Uterus (tissue), 4 donors: ENCODE measurements around the gene RREB1. TPM values are rescaled to one million over a fixed set of nuclear protein-coding genes. Genes with fewer than 3 reads are reported as not detected.

ENCODE experiments used
- DNase-seq, 2 donors: peaks; one replicate each; pipeline ENCODE4 v3.0.0-alpha.2; 2019 to 2020
- H3K27ac ChIP-seq, 2 donors: fragments of 200-600 bp; sonication (generic); 1 replicate in 1 of 2; 2 replicates in 1 of 2; pipeline ENCODE4 v1.5.1; 2016 to 2018
- H3K27me3 ChIP-seq, 2 donors: fragments of 200-600 bp; sonication (generic); one replicate each; pipeline ENCODE4 v1.5.1; 2018 to 2019; ENCODE audit warnings: control low read depth in 1 of 2
- H3K36me3 ChIP-seq, 2 donors: fragments of 200-600 bp; sonication (generic); one replicate each; pipeline ENCODE4 v1.5.1; 2019; ENCODE audit warnings: control low read depth in 1 of 2
- H3K4me1 ChIP-seq, 2 donors: fragments of 200-600 bp; sonication (generic); one replicate each; pipeline ENCODE4 v1.5.1; 2018 to 2019; ENCODE audit warnings: control low read depth in 1 of 2
- H3K4me3 ChIP-seq, 2 donors: fragments of 200-600 bp; sonication (generic); 1 replicate in 1 of 2; 2 replicates in 1 of 2; pipeline ENCODE4 v1.5.1; 2018 to 2019; ENCODE audit warnings: mild to moderate bottlenecking in 1 of 2
- H3K9me3 ChIP-seq, 2 donors: fragments of 200-600 bp; sonication (generic); one replicate each; pipeline ENCODE4 v1.5.1; 2019; ENCODE audit warnings: control low read depth in 1 of 2
- POLR2A ChIP-seq, 2 donors: fragments of 450-650 bp; IDR thresholded peaks; one replicate each; pipeline ENCODE4 v1.6.1; 2016; ENCODE audit warnings: antibody characterized with exemption in 2 of 2, mild to moderate bottlenecking in 1 of 2, moderate library complexity in 1 of 2
- intact Hi-C: fragments of 100-400 bp; cut with DNase I; formaldehyde crosslinking; loops from one replicate; pipeline ENCODE4 v1.15.1; 2023; ENCODE audit warnings: low total_unique reads
- total RNA-seq, 4 donors: library from RNA; depleted of rRNA in 3 of 4; stranded (reverse); fragments of >200 nt in 3 of 4; gene quantifications; one replicate each; pipeline versions ENCODE4 v1.1.0 to v1.2.4, GENCODE V29; 2014 to 2023
- TF ChIP-seq, protein P1 (sequence below), 4 experiments: fragments of 200-600 bp in 2 of 4; fragments of 450-650 bp in 2 of 4; sonication (generic) in 2 of 4; IDR thresholded peaks; one replicate each; pipeline ENCODE4 v1.5.1; 2016 to 2019; ENCODE audit warnings: antibody characterized with exemption in 4 of 4, mild to moderate bottlenecking in 2 of 4, moderate library complexity in 1 of 4
- donor health status: DM: yes; HTN: yes; CAD: no.

RREB1 gene
- total RNA-seq, 4 donors from 2014 or later: 15.1 to 65.9 (median 22.7) TPM

DNA sequence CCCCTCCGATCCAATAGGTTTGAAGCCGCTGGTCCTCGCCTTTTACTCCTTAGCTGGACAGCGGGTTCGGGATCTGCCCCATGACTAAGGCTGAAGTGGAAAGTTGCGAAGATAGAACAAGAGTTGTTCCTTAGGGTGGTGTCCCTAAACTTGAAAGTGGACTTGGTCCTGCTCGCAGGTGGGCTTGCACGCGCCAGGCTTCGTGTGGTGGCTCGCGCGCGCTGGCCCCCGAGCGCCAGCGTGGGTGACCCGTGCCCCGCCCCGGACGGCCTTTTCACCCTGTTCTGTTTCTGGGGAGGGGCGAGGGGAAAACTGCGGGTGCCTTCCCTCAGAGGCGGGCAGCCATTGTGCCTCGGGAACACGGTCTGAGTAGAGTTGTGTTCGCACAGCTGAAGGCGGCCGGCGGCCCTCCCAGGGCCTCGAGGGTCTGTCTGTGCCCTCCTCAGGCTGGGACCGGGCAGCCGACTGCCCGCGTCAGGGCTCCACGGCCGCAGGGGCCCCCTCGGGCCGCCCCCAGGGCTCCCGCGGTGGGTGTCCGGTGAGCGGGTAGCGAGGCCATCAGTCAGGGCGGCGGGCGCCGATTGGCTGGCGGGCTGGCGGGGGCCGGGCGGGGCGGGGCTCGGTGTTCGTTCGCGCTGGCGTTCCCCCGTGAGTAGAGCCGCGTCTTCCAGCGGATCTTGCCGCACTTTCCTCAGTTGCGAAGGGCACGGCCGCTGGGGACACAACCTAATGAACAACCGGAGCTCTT is 33.0 kb downstream of the RREB1 start:
- intact Hi-C loops: no loop called here
- peak; percentile 87 to 88 for DNase-seq
- peak overlapping the region; percentile 63 to 79 for H3K4me3 ChIP-seq
- H3K4me1 ChIP-seq: peaks cover 0 to 7% of the 10 kb centered on the region in 2 donors
- H3K9me3 ChIP-seq: no peaks in the 10 kb centered on the region
- TF ChIP-seq POLR2A (IDR thresholded peaks at IDR 0.05): peak; percentile 65 to 78
- TF ChIP-seq, protein P1, sequence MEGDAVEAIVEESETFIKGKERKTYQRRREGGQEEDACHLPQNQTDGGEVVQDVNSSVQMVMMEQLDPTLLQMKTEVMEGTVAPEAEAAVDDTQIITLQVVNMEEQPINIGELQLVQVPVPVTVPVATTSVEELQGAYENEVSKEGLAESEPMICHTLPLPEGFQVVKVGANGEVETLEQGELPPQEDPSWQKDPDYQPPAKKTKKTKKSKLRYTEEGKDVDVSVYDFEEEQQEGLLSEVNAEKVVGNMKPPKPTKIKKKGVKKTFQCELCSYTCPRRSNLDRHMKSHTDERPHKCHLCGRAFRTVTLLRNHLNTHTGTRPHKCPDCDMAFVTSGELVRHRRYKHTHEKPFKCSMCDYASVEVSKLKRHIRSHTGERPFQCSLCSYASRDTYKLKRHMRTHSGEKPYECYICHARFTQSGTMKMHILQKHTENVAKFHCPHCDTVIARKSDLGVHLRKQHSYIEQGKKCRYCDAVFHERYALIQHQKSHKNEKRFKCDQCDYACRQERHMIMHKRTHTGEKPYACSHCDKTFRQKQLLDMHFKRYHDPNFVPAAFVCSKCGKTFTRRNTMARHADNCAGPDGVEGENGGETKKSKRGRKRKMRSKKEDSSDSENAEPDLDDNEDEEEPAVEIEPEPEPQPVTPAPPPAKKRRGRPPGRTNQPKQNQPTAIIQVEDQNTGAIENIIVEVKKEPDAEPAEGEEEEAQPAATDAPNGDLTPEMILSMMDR (IDR thresholded peaks at IDR 0.05): no peak
- peak overlapping the region; percentile 95 to 98 for H3K27ac ChIP-seq
- no peaks in the 10 kb centered on the region for H3K27me3 ChIP-seq
- no peaks in the 10 kb centered on the region for H3K36me3 ChIP-seq

DNA sequence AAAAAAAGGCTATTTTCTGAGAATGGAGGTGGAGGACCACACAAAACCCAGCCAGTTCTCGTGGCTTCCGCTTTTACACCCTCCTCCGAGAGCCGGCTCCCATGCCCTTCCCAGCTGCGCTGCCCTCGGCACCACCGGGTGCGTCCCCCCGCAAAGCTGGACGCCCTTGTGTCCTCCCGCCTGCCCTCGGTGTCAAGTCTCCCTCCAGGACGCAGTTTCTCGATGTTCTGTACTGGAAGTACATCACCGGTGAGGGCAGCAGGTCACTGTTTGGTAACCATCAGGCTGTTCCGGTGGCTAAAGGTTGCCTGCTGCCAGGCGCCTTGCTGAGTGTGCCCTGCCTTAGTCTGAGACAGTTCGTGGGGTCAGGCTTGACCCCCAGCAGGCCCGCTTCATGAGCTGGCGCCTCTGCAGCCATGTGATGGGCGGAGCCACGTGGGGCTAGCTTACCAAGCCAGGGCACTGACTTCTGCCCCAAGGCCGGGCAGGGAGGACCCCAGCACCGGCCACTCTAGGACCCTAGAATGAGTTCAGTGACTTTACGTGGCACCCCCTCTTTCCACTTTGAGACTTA is 34.6 kb downstream of the RREB1 start:
- Histone ChIP-seq H3K4me3 (no peak overlapping the region), H3K27me3 (no peaks in the 10 kb centered on the region), H3K27ac (peak overlapping the region; percentile 95 to 98), H3K36me3 (no peaks in the 10 kb centered on the region), H3K4me1 (peaks cover 0 to 11% of the 10 kb centered on the region in 2 donors), H3K9me3 (no peaks in the 10 kb centered on the region)
- TF ChIP-seq, protein P1 (IDR thresholded peaks at IDR 0.05): no peak
- TF ChIP-seq POLR2A (IDR thresholded peaks at IDR 0.05): no peak
- intact Hi-C loops: no loop called here
- no peak for DNase-seq

GRCh38 chr6:7142918-7143475 is 35.2 kb downstream of the RREB1 start:
- H3K27me3 ChIP-seq: no peaks in the 10 kb centered on the region
- intact Hi-C loops: no loop called here
- H3K9me3 ChIP-seq: no peaks in the 10 kb centered on the region
- H3K4me1 ChIP-seq: peaks cover 0 to 12% of the 10 kb centered on the region in 2 donors
- H3K36me3 ChIP-seq: no peaks in the 10 kb centered on the region
- no peak for DNase-seq
- H3K27ac ChIP-seq: peak overlapping the region; percentile 3 to 15
- TF ChIP-seq POLR2A (IDR thresholded peaks at IDR 0.05): no peak
- TF ChIP-seq, protein P1 (IDR thresholded peaks at IDR 0.05): no peak
- H3K4me3 ChIP-seq: no peak overlapping the region

- no peak for TF ChIP-seq POLR2A (IDR thresholded peaks at IDR 0.05)
- TF ChIP-seq, protein P1 (IDR thresholded peaks at IDR 0.05): peak in 1 of 4 experiments; percentile 16
- Histone ChIP-seq H3K36me3 (no peaks in the 10 kb centered on the region), H3K9me3 (no peaks in the 10 kb centered on the region), H3K27ac (peak overlapping the region in 1 of 2 donors; percentile 3), H3K4me3 (no peak overlapping the region), H3K27me3 (no peaks in the 10 kb centered on the region), H3K4me1 (peaks cover 0 to 12% of the 10 kb centered on the region in 2 donors)
- DNase-seq: no peak
- intact Hi-C loops: no loop called here
Measured at GRCh38 chr6:7143476-7143974, 35.8 kb downstream of the RREB1 start.
